Left lung (tissue), 10 donors: ENCODE data around the gene DNAJC5G. TPM values are rescaled to one million over a fixed set of nuclear protein-coding genes. Genes with fewer than 3 reads are reported as not detected.

Source experiments
- ATAC-seq: fragments of 200-7000 bp; cut with Tn5 transposase; one replicate; pipeline ENCODE4 v1.9.1; 2020; ENCODE audit warnings: moderate library complexity
- DNase-seq, 4 donors: peaks; one replicate each; pipeline ENCODE4 v3.0.0-alpha.2; 2013 to 2020
- H3K27ac ChIP-seq, 2 donors: fragments of 200-600 bp; sonication (generic) in 1 of 2; one replicate each; pipeline versions ENCODE4 v1.5.0 to v1.8.0; 2020 to 2021
- H3K27me3 ChIP-seq, 2 donors: fragments of 200-600 bp; sonication (generic) in 1 of 2; one replicate each; pipeline versions ENCODE4 v1.5.0 to v1.8.0; 2020 to 2021
- H3K36me3 ChIP-seq, 2 donors: fragments of 200-600 bp; sonication (generic) in 1 of 2; one replicate each; pipeline versions ENCODE4 v1.5.0 to v1.8.0; 2020 to 2021
- H3K4me1 ChIP-seq, 2 donors: fragments of 200-600 bp; one replicate each; pipeline ENCODE4 v1.8.0; 2021
- H3K4me3 ChIP-seq, 2 donors: fragments of 200-600 bp; sonication (generic) in 1 of 2; one replicate each; pipeline versions ENCODE4 v1.5.0 to v1.8.0; 2020 to 2021; ENCODE audit warnings: mild to moderate bottlenecking in 1 of 2
- H3K9me3 ChIP-seq, 2 donors: fragments of 200-600 bp; sonication (generic) in 1 of 2; one replicate each; pipeline versions ENCODE4 v1.5.0 to v1.8.0; 2020 to 2021
- intact Hi-C, 2 donors: fragments of 100-400 bp; cut with DNase I; formaldehyde crosslinking; loops; one replicate each; pipeline versions ENCODE4 v1.11.2 to v1.14.2; 2022
- polyA plus RNA-seq, 6 donors: library from polyadenylated mRNA; unstranded; fragments of 120-200 nt; gene quantifications; one replicate each; pipeline ENCODE4 v1.2.1, GENCODE V29; 2013; ENCODE audit not compliant: insufficient read length in 6 of 6
- total RNA-seq, 2 donors: library from RNA; stranded (reverse); fragmentation: NEBNext Ultra II Directional; extraction: Animal tissue kit (Norgen Biotek cat#: 25700); gene quantifications; one replicate each; pipeline ENCODE4 v1.2.1, GENCODE V29; 2021
- TF ChIP-seq, protein P1 (sequence below), 2 donors: fragments of 200-600 bp; sonication (generic) in 1 of 2; IDR thresholded peaks; one replicate each; pipeline versions ENCODE4 v1.5.0 to v1.8.0; 2021; ENCODE audit warnings: antibody characterized with exemption in 2 of 2
- donor health status: DM: no; HTN: yes; CAD: no.
- donor health status: DM: no; HTN: no; CAD: no.

The DNAJC5G gene
- total and polyA plus RNA-seq, 8 donors = 0.19 to 0.41 (median 0.30) TPM; not detected in 2

GRCh38 chr2:27245626-27246025 lies 29.6 kb upstream of the DNAJC5G start:
- Histone ChIP-seq H3K4me3 (no peak overlapping the region), H3K9me3 (no peaks in the 10 kb centered on the region), H3K27ac (no peak overlapping the region), H3K4me1 (peaks cover 0 to 6% of the 10 kb centered on the region in 2 donors), H3K27me3 (peaks cover 0 to 15% of the 10 kb centered on the region in 2 donors), H3K36me3 (peaks cover 0 to 42% of the 10 kb centered on the region in 2 donors)
- ATAC-seq (no peak), DNase-seq (no peak)
- intact Hi-C loops = no loop called here
- TF ChIP-seq, protein P1, sequence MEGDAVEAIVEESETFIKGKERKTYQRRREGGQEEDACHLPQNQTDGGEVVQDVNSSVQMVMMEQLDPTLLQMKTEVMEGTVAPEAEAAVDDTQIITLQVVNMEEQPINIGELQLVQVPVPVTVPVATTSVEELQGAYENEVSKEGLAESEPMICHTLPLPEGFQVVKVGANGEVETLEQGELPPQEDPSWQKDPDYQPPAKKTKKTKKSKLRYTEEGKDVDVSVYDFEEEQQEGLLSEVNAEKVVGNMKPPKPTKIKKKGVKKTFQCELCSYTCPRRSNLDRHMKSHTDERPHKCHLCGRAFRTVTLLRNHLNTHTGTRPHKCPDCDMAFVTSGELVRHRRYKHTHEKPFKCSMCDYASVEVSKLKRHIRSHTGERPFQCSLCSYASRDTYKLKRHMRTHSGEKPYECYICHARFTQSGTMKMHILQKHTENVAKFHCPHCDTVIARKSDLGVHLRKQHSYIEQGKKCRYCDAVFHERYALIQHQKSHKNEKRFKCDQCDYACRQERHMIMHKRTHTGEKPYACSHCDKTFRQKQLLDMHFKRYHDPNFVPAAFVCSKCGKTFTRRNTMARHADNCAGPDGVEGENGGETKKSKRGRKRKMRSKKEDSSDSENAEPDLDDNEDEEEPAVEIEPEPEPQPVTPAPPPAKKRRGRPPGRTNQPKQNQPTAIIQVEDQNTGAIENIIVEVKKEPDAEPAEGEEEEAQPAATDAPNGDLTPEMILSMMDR (IDR thresholded peaks at IDR 0.05) = no peak

- H3K4me3 ChIP-seq = no peak overlapping the region
- TF ChIP-seq, protein P1 (IDR thresholded peaks at IDR 0.05) = no peak
- no peak for DNase-seq
- H3K27ac ChIP-seq = no peak overlapping the region
- peaks cover 0 to 19% of the 10 kb centered on the region in 2 donors for H3K36me3 ChIP-seq
- no peaks in the 10 kb centered on the region for H3K9me3 ChIP-seq
- intact Hi-C loops = no loop called here
- H3K4me1 ChIP-seq = peaks cover 0 to 6% of the 10 kb centered on the region in 2 donors
- H3K27me3 ChIP-seq = peaks cover 0 to 38% of the 10 kb centered on the region in 2 donors
- ATAC-seq = no peak
Measured at GRCh38 chr2:27247893-27248292, 27.3 kb upstream of the DNAJC5G start.

DNA sequence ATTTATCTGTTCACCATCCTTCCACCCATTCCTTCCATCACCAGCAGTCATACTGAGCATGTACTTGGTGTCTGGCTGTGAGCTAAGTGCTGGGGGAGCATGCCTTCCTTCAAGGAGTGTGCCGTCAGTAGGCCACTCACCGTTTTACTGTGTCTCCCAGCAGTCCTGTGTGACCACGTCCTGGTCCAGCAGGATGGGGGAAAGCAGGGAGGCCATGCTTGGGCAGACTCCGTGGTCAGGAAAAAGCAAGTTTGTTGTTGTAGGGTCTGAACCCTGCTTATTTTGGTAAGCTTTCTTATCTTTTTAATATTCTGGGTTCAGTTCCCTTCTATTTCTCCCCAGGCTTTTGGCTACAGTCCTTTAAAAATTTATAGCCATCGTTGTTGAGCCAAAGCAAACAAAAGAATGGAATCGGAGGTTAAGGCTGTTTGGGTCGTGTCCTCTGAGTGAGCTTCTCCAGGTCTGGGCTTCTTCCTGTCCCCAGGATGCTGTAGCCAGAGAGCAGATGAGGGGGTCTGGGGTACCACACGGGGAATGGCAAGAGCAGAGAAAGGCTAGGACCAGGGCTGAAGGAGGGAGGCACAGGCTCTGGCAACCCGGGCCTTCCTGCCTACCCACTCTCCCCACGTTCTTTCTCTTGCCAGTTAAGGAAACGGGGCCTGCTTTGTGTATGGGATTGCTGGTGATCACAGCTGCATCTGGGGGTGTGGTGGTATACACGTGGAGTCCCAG lies 25.9 kb upstream of the DNAJC5G start:
- no peak overlapping the region for H3K4me3 ChIP-seq
- H3K4me1 ChIP-seq = peaks cover 0 to 6% of the 10 kb centered on the region in 2 donors
- peaks cover 0 to 5% of the 10 kb centered on the region in 2 donors for H3K36me3 ChIP-seq
- H3K27ac ChIP-seq = no peak overlapping the region
- DNase-seq (no peak), ATAC-seq (no peak)
- H3K27me3 ChIP-seq = peaks cover 0 to 51% of the 10 kb centered on the region in 2 donors
- intact Hi-C loops = no loop called here
- no peaks in the 10 kb centered on the region for H3K9me3 ChIP-seq
- TF ChIP-seq, protein P1 (IDR thresholded peaks at IDR 0.05) = no peak

- Histone ChIP-seq H3K27me3 (peaks cover 0 to 56% of the 10 kb centered on the region in 2 donors), H3K36me3 (no peaks in the 10 kb centered on the region), H3K4me1 (peaks cover 0 to 6% of the 10 kb centered on the region in 2 donors), H3K27ac (no peak overlapping the region), H3K4me3 (no peak overlapping the region), H3K9me3 (no peaks in the 10 kb centered on the region)
- TF ChIP-seq, protein P1 (IDR thresholded peaks at IDR 0.05) = peak; percentile 46 to 50
- intact Hi-C loops = no loop called here
- ATAC-seq = peak; percentile 97
- peak in 2 of 4 donors; percentile 39 to 86 for DNase-seq
Measured at GRCh38 chr2:27249891-27250651, 25.2 kb upstream of the DNAJC5G start.
